ENCODE results near the gene FAM3A. TPM values are rescaled to one million over a fixed set of nuclear protein-coding genes. Genes with fewer than 3 reads are reported as not detected.
A peak's percentile ranks its signal among the peaks of the same experiment; 100 is the strongest.

Gene FAM3A
- total and polyA plus RNA-seq, 9 of the 15 experiments (the other 6 are each of a cell fraction or from before 2014, with no cell fraction given): 0.75 to 70.6 (median 27.0) TPM

DNA sequence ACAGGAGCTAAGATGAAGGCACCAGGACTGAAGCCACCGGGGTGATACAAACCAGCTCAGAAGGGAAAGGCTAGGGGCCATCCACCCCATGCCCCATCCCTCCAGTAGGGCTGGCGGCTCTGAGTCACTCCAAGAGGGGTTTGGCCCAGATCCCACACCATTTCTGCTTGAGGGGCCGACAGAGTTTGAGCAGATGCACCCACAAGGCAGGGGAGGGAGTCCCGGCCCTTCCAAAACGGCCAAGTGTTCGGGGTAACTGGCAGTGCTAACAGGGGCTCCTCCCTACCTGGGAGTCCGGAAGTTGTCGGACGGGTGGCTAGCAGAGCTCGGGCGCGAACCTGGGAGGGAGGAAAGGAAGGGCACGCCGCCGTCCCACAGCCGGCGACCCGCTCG lies 26.0 kb downstream of the FAM3A start (continued):
- TF ChIP-seq, protein P1, sequence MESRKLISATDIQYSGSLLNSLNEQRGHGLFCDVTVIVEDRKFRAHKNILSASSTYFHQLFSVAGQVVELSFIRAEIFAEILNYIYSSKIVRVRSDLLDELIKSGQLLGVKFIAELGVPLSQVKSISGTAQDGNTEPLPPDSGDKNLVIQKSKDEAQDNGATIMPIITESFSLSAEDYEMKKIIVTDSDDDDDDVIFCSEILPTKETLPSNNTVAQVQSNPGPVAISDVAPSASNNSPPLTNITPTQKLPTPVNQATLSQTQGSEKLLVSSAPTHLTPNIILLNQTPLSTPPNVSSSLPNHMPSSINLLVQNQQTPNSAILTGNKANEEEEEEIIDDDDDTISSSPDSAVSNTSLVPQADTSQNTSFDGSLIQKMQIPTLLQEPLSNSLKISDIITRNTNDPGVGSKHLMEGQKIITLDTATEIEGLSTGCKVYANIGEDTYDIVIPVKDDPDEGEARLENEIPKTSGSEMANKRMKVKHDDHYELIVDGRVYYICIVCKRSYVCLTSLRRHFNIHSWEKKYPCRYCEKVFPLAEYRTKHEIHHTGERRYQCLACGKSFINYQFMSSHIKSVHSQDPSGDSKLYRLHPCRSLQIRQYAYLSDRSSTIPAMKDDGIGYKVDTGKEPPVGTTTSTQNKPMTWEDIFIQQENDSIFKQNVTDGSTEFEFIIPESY (CRISPR knock-in tag; IDR thresholded peaks at IDR 0.05): no peak
- TF ChIP-seq TCF7L2 (IDR thresholded peaks at IDR 0.05; ENCODE audit: low read depth, low read length): no peak
- TF ChIP-seq HMGN3 (IDR thresholded peaks at IDR 0.05; ENCODE audit: borderline replicate concordance, extremely low read depth, insufficient read length, low read depth, low read length): no peak
- TF ChIP-seq CREM (IDR thresholded peaks at IDR 0.05; ENCODE audit: low read depth): no peak
- no peak for TF ChIP-seq KLF6 (CRISPR knock-in tag; IDR thresholded peaks at IDR 0.05; ENCODE audit: borderline replicate concordance)
- TF ChIP-seq ZBTB8A (IDR thresholded peaks at IDR 0.05; ENCODE audit: partially characterized antibody): no peak
- no peak for TF ChIP-seq CTBP1 (IDR thresholded peaks at IDR 0.05; ENCODE audit: borderline replicate concordance)
- no peak for TF ChIP-seq COPS2 (conservative IDR thresholded peaks at IDR 0.05)
- TF ChIP-seq MECOM (CRISPR knock-in tag; IDR thresholded peaks at IDR 0.05): no peak
- TF ChIP-seq, protein P2, sequence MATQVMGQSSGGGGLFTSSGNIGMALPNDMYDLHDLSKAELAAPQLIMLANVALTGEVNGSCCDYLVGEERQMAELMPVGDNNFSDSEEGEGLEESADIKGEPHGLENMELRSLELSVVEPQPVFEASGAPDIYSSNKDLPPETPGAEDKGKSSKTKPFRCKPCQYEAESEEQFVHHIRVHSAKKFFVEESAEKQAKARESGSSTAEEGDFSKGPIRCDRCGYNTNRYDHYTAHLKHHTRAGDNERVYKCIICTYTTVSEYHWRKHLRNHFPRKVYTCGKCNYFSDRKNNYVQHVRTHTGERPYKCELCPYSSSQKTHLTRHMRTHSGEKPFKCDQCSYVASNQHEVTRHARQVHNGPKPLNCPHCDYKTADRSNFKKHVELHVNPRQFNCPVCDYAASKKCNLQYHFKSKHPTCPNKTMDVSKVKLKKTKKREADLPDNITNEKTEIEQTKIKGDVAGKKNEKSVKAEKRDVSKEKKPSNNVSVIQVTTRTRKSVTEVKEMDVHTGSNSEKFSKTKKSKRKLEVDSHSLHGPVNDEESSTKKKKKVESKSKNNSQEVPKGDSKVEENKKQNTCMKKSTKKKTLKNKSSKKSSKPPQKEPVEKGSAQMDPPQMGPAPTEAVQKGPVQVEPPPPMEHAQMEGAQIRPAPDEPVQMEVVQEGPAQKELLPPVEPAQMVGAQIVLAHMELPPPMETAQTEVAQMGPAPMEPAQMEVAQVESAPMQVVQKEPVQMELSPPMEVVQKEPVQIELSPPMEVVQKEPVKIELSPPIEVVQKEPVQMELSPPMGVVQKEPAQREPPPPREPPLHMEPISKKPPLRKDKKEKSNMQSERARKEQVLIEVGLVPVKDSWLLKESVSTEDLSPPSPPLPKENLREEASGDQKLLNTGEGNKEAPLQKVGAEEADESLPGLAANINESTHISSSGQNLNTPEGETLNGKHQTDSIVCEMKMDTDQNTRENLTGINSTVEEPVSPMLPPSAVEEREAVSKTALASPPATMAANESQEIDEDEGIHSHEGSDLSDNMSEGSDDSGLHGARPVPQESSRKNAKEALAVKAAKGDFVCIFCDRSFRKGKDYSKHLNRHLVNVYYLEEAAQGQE (IDR thresholded peaks at IDR 0.05; ENCODE audit: borderline replicate concordance): no peak
- TF ChIP-seq, protein P2 (CRISPR knock-in tag; IDR thresholded peaks at IDR 0.05; ENCODE audit: low read depth): 0 out of 2 replicates have a peak, but pooled peaks have one; percentile 28
- no peak for TF ChIP-seq ZSCAN29 (IDR thresholded peaks at IDR 0.05)
- peak; percentile 17 for TF ChIP-seq PRDM10 (IDR thresholded peaks at IDR 0.05; ENCODE audit: partially characterized antibody)
